Thyroid gland (tissue), 4 donors: ENCODE measurements around the gene HOXC6.

Source experiments
- CTCF ChIP-seq, 6 experiments: fragments of 200-600 bp in 3 of 6; fragments of 450-650 bp in 3 of 6; sonication (generic) in 3 of 6; IDR thresholded peaks; one replicate each; pipeline ENCODE4 v1.5.1; 2016 to 2019; ENCODE audit warnings: antibody characterized with exemption in 6 of 6, mild to moderate bottlenecking in 2 of 6, inconsistent platforms in 1 of 6, moderate library complexity in 1 of 6
- POLR2A ChIP-seq, 2 donors: fragments of 450-650 bp; IDR thresholded peaks; one replicate each; pipeline ENCODE4 v1.6.1; 2017; ENCODE audit warnings: antibody characterized with exemption in 2 of 2, mild to moderate bottlenecking in 2 of 2, moderate library complexity in 1 of 2

DNA sequence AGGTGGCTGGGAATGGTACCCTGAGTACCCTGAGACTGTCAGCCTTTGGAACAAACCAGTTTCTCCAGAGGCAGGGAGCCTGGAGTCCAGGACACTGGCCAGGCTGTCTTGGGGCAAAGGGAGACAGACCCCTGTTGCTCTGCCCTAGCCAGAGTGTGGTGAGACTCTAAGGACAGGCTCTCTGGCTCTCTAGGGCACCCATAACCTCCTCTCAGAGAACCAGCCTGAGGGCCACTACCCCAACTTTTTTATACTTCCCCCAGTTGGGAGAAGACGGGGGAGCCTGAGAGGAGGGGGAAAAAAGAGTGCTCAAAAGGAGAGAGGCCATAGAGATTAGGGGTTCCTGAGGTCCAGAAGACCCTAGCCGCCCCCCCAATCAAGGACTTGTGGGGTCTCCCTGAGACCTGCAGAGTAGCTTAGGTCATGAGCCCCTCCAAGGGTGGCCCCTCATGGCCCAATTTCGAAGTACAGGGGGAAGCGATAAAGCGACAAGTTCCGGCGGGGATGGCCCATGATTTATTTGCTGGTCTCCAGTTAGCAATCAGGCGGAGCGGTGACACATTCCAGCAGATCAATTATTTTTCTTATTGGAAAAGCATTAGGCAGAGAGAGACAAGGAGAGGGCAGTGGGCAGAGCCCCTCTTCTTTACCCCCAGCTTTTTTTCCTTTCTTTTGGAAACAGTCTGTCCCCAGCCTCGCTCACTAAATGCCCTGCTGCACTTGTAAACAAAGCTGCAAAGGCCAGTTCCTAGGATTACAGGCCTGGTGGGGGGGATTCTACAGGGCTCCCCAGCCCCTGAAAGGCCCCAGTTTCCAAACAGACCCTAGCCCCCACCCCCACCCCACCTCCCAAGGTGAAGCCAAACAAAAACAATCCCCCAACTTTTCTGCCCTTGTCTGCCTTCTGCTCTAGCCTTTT is 17.9 kb upstream of the HOXC6 start:
- TF ChIP-seq CTCF (IDR thresholded peaks at IDR 0.05), result no peak
- no peak for TF ChIP-seq POLR2A (IDR thresholded peaks at IDR 0.05)
